GM23338 (cell line): ENCODE measurements around the gene KIAA1549.

Experiments used
- TF ChIP-seq, protein P1 (sequence below), 2 experiments: fragments of 200-600 bp in 1 of 2; sonication (generic) in 1 of 2; conservative IDR thresholded peaks; 2 replicates each; pipeline versions ENCODE4 v1.5.1 to v1.6.1; 2016 to 2017; ENCODE audit warnings: antibody characterized with exemption in 2 of 2, low read depth in 2 of 2, mild to moderate bottlenecking in 2 of 2, moderate library complexity in 1 of 2
- TF ChIP-seq, protein P2 (sequence below): IDR thresholded peaks from one replicate; pipeline ENCODE4 v1.6.1; 2018; ENCODE audit warnings: antibody characterized with exemption; ENCODE audit not compliant: unreplicated experiment

- TF ChIP-seq, protein P1, sequence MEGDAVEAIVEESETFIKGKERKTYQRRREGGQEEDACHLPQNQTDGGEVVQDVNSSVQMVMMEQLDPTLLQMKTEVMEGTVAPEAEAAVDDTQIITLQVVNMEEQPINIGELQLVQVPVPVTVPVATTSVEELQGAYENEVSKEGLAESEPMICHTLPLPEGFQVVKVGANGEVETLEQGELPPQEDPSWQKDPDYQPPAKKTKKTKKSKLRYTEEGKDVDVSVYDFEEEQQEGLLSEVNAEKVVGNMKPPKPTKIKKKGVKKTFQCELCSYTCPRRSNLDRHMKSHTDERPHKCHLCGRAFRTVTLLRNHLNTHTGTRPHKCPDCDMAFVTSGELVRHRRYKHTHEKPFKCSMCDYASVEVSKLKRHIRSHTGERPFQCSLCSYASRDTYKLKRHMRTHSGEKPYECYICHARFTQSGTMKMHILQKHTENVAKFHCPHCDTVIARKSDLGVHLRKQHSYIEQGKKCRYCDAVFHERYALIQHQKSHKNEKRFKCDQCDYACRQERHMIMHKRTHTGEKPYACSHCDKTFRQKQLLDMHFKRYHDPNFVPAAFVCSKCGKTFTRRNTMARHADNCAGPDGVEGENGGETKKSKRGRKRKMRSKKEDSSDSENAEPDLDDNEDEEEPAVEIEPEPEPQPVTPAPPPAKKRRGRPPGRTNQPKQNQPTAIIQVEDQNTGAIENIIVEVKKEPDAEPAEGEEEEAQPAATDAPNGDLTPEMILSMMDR (conservative IDR thresholded peaks at IDR 0.05; ENCODE audit: low read depth in 2 of 2), result no peak
- TF ChIP-seq, protein P2, sequence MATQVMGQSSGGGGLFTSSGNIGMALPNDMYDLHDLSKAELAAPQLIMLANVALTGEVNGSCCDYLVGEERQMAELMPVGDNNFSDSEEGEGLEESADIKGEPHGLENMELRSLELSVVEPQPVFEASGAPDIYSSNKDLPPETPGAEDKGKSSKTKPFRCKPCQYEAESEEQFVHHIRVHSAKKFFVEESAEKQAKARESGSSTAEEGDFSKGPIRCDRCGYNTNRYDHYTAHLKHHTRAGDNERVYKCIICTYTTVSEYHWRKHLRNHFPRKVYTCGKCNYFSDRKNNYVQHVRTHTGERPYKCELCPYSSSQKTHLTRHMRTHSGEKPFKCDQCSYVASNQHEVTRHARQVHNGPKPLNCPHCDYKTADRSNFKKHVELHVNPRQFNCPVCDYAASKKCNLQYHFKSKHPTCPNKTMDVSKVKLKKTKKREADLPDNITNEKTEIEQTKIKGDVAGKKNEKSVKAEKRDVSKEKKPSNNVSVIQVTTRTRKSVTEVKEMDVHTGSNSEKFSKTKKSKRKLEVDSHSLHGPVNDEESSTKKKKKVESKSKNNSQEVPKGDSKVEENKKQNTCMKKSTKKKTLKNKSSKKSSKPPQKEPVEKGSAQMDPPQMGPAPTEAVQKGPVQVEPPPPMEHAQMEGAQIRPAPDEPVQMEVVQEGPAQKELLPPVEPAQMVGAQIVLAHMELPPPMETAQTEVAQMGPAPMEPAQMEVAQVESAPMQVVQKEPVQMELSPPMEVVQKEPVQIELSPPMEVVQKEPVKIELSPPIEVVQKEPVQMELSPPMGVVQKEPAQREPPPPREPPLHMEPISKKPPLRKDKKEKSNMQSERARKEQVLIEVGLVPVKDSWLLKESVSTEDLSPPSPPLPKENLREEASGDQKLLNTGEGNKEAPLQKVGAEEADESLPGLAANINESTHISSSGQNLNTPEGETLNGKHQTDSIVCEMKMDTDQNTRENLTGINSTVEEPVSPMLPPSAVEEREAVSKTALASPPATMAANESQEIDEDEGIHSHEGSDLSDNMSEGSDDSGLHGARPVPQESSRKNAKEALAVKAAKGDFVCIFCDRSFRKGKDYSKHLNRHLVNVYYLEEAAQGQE, result no peak
These were observed 181.7 kb downstream of the KIAA1549 start for GRCh38 chr7:138799336-138800000.
